Hematopoietic multipotent progenitor cell treated with erythropoietin and hydrocortisone succinate and interleukin-3 and kit ligand, for 6 days (in vitro differentiated cells): Measurements from ENCODE around the gene AAR2.

Source experiments
- DNase-seq: peaks from one replicate; pipeline ENCODE4 v3.0.0-alpha.2; 2015

AAR2 gene, protein sequence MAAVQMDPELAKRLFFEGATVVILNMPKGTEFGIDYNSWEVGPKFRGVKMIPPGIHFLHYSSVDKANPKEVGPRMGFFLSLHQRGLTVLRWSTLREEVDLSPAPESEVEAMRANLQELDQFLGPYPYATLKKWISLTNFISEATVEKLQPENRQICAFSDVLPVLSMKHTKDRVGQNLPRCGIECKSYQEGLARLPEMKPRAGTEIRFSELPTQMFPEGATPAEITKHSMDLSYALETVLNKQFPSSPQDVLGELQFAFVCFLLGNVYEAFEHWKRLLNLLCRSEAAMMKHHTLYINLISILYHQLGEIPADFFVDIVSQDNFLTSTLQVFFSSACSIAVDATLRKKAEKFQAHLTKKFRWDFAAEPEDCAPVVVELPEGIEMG

DNA sequence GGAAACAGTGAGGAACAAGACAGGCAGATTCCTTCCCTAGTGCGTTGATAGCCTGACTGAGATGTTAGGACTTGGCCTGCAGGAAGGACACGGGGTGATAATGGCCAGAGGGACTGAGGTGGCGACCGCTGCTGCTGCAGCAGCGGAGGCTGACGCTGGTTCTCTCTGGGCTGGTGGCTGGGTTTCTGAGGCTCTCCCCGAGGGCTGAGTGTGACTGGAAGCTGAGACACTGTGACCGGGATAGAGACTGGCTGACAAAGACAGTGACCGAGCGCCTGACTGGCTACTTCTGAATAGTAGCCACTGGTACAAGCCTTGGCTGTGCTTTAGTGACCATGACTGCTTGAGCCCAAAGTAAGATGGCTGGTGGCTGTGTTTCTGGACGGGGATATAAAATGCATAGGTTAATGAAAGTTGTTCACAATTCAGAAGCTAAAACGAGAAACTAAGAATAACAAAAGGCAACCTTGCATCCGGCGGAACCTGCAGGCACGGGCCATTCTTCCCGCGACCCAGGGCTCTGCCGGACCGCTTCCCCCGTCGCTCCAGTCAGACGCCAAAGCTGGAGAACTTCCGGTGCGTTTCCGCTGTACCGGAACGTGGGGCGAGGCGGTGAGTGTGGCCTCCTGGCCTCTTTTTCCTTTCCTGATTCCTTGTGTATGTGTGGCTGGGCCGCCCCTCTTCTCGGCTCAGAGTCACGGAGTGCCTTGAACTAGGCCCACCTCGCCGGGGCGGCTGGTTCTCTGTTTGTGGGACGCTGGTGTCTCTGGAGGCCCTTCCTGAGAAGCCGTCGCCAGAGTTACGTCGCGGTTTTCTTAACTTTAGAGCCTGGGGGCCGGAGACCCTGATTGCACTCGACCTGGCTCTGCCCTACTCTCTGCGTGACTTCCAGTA lies at the start of gene AAR2:
TSS of gene AAR2 (plus strand) at position 587 of the 894 bp plus-strand sequence. CDS start 3,391 bp downstream, outside the sequence.
- DNase-seq: peak; percentile 93

DNA sequence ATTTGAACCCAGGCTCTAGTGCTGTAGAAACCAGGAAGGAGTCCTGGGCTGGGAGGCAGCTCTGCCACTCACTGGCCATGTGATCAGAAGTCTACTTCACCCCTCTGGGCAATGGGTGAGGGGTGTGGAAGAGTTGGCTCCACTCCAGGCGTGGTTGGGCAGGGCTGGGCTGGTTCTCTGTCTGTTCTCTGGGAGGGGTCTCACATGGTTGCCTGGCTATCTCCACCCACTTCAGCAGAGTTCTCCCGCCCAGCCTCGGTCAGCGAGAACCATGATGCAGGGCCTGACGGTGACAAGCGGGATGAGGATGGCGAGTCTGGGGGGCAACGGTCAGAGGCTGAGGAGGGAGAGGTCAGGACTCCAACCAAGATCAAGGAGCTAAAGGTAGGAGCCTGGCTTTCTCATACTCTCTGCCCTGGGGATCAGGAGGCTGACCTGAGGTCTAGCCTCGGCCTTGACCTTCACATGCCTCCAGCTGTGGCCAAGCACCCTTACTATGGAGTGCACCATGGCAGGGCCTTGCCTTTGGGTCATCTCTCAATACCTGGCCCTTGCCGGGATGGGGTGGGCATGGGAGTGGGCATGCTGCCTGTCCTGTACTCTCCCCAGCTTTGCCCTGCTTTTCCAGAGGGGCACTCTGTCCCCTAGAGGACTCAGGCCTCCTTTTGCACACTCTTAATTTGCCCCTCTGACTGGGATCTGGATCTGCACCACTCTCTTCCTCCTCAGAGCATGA lies 42.1 kb upstream of the AAR2 start:
- DNase-seq: no peak

DNA sequence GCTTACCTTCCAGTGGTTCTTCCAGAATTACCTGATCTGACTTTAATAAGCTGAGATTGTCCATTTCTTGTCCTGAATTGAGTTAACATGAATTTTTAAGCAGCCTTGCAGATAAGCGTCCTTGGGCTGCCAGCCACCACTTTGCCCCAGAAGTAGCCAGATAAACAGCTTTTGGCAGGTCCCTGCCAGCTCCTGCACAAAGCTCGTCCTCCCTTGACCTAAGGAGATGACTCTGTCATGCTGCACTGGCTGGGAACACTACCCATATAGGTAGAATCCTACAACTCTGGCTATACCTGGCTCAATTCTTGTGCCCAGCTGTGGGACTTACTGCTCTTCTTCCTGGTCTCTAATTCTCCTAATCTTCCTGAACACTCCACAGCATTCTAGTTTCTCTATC lies 39.6 kb upstream of the AAR2 start:
- no peak for DNase-seq

DNA sequence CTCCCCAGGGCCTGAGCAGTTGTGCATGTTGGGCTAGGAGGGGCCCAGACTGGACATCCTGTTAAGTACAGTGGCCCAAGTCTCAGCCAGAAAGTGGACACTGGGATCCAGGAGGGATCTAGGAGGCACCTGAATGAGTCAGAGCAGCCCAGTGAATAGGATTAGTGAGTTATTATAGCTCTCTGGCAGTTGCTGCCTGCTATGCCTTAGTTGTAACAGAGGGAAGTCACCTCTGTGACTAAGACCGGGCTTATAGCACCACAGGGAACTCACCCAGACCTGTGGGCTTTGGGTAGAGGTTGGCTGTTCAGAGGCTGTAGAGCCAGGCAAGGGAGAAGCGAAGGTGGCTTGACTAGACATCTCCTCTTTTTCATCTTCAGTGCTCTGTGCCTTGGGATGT lies 39.0 kb upstream of the AAR2 start:
- no peak for DNase-seq

- peak; percentile 86 for DNase-seq
Observed at GRCh38 chr20:36199345-36200257, 36.7 kb upstream of the AAR2 start.

DNA sequence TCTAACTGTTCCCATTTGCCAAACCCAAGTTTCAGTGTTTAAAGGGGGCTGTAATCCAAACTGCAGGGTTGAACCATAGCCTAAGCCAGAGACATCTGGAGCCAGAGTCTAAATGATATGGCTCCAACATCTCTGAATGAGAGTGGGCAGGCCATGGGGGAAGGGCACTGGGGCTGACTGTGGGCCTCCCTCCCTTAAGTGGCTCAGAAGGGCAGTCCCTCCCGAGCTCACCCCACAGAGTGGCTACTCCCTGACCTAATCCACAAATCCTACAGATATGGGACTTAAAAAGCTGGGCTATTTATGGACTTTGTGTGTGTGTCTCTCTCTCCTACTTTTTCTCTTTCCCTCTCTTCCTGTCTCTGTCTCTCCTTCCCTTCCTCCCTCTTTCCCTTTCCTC lies 35.8 kb upstream of the AAR2 start:
- DNase-seq: no peak

GRCh38 chr20:36201198-36201597 lies 35.1 kb upstream of the AAR2 start:
- DNase-seq: no peak

- DNase-seq: peak; percentile 65
Observed at GRCh38 chr20:36202891-36203338, 33.4 kb upstream of the AAR2 start.

GRCh38 chr20:36203861-36204260 lies 32.4 kb upstream of the AAR2 start:
- no peak for DNase-seq

DNA sequence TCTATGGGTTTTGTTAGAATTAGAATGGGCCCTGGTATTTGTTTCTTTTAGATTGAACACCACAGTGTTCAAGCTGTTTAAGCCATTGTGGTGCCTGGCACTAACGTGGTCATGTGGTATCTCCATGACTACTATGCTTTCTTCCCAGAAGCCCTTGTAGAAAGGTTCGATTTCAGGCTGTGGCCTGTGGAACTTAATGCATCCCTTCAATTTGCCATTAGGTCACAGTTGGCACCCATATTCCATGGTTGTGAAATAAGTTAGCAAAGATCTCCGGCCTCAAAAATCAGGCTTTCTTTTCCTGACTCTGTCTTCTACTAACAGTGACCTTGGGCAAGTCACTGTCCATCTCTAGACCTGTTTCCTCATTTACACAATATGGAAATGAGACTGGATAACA lies 31.3 kb upstream of the AAR2 start:
- no peak for DNase-seq

DNA sequence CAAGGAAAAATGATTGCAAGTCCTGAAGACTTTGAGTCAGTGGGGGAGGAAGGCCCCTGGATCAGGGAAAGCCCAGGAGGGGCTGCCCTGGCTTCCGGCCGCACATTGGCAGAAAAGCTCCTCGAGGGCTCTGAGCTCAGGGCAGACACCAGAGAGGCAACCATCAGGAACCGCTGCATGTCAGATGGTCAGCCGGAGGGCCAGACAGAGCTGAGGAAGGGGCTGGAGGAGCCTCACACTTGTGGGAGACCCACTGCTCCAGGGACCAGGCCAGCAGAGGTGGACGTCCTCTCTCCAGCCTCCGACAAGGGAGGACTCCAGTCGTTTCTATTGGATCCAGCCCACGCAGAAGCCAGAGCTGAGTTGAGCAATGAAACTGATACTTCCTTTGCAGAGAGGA lies 30.2 kb upstream of the AAR2 start:
- DNase-seq: no peak

DNA sequence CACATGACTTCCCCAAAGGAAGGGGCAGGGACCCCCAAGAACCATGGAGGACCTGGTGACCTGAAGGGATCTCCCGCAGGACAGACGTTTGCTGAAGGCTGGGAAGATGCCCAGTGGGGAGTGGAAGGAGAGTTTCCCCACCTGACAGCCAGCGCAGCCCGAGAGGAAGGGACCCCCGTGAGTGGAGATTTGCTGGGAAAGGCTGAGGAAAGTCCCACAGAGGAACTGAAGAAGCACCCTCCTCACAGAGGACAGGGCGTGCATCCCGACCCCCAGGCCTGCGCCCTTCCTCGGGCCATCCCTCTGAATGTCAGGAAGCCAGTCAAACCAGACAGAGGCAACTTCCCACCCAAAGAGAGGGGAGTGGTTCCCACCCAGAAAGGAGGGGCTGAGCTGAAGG lies 29.6 kb upstream of the AAR2 start:
- DNase-seq: no peak

- no peak for DNase-seq
Observed at GRCh38 chr20:36207602-36208001, 28.7 kb upstream of the AAR2 start.

- DNase-seq: no peak
Observed at GRCh38 chr20:36208257-36208656, 28.0 kb upstream of the AAR2 start.

DNA sequence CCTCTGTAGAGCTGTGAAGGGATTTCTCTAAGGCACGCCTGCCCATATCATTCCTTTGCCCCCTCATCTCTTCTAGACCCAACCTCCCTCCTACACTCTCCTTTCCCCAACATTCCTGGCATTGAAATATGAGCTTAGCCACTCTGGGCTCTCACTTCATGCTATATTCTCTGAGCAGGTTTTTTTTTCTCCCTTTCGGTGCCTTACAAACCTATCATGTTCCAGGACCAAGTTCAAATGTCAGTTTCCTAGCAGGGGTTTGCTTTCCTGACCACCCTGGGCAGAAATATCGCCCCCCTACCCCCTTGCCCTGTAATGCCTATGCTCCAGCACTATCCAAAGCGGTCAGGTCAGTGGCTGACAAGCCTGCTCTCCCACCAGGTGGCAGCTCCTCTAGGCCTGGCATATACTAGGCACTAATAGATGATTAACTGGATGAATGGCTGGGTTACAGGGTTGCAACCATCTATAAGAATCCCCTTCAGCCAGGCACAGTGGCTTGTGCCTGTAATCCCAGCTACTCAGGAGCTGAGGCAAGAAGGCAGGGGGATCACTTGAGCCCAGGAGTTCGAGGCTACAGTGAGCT lies 25.7 kb upstream of the AAR2 start:
- no peak for DNase-seq

- DNase-seq: no peak
Observed at GRCh38 chr20:36213362-36213761, 22.9 kb upstream of the AAR2 start.

DNA sequence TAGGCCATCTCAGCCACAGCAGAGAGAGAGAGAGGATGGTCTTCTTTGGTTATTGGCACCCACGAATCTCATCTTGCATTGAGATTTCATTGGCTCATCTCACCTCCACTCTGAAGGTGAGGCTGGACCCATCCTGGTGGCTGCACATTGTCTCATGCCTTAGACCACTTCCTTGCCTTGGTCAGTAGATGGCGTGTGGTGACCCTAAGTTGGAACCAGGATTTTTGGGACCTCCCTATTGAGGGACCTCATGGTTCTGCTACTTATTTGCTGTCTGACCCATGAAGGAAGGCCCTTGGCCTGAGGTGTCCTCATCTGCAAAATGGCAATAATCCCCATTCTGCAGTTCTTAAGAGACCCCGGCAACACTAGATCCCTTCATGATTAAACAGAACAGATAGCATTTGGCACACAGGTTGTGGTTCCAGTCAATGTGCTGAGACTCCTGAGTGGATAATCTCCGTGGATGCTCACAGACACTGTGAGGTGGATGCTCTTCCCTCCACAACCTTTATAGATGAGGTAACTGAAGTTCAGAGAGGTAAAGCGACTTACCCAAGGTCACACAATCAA lies 21.5 kb upstream of the AAR2 start:
- DNase-seq: peak; percentile 71

DNA sequence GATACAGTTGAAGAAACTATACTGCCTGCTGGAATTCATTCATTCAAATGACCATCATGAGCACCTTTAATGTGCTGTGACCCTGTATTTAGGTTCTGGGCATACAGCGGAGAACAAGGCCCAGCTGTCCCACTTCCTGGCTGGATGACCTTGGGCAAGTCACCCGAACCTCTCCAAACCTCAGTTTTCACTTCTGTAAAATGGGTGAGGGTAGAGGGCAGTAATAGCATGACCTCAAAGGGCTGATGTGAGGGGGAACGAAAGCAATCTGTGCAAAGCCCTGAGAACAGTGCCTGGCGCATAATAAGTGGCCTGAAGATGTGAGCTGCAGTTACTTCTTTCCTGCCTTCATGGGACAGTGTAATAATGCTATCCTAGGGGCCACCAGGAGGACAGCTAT lies 20.5 kb upstream of the AAR2 start:
- DNase-seq: no peak

- no peak for DNase-seq
Observed at GRCh38 chr20:36216314-36217025, 19.8 kb upstream of the AAR2 start.

- DNase-seq: no peak
Observed at GRCh38 chr20:36217226-36217625, 19.1 kb upstream of the AAR2 start.
